IMR-90 (cell line): ENCODE measurements around the gene DDX31. TPM values are rescaled to one million over a fixed set of nuclear protein-coding genes. Genes with fewer than 3 reads are reported as not detected.
A peak's percentile ranks its signal among the peaks of the same experiment; 100 is the strongest.

Experiments used
- ATAC-seq: fragments of 200-7000 bp; cut with Tn5 transposase; 2 replicates; pipeline ENCODE4 v1.9.1; 2020; ENCODE audit warnings: low read depth, mild to moderate bottlenecking, moderate library complexity
- BruUV-seq: library from RNA; stranded (reverse); fragments of 400-500 nt; replicated peaks from 2 replicates; lab custom pipeline; 2021; lab: Mats Ljungman, UMichigan
- CTCF ChIA-PET: fragments of 300-600 bp; formaldehyde crosslinking; extraction: SDS; loops from one replicate; lab custom pipeline; 2021; ENCODE audit warnings: antibody characterized with exemption; lab: Yijun Ruan, JAX
- POLR2A ChIA-PET: fragments of 300-600 bp; sonication (Branson Sonifier 250); formaldehyde crosslinking; loops from one replicate; lab custom pipeline; 2022; ENCODE audit warnings: antibody characterized with exemption; ENCODE audit not compliant: unreplicated experiment; lab: Charles Lee
- DNase-seq: peaks from one replicate; pipeline ENCODE4 v3.0.0; 2013
- H2AFZ ChIP-seq: replicated peaks from 2 replicates; pipeline ENCODE3; 2013; ENCODE audit warnings: low read length, mild to moderate bottlenecking; ENCODE audit not compliant: poor library complexity
- H2AK5ac ChIP-seq: 2 replicates; pipeline ENCODE4 v1.6.1; 2013; ENCODE audit warnings: low read depth, low read length, inconsistent platforms
- H2AK9ac ChIP-seq: replicated peaks from 2 replicates; pipeline ENCODE3; 2013; ENCODE audit warnings: mild to moderate bottlenecking, low read depth, low read length, moderate library complexity; ENCODE audit not compliant: poor library complexity
- H2BK120ac ChIP-seq: 2 replicates; pipeline ENCODE4 v1.6.1; 2013; ENCODE audit warnings: low read depth, low read length, inconsistent platforms
- H2BK15ac ChIP-seq: 3 replicates; pipeline ENCODE4 v1.6.1; 2013; ENCODE audit warnings: low read depth, low read length, inconsistent platforms
- H2BK20ac ChIP-seq: 2 replicates; pipeline ENCODE4 v1.6.1; 2013; ENCODE audit warnings: low read depth, mild to moderate bottlenecking, inconsistent platforms, low read length, moderate library complexity
- H2BK5ac ChIP-seq: 2 replicates; pipeline ENCODE4 v1.6.1; 2013; ENCODE audit warnings: mild to moderate bottlenecking, low read depth, low read length, inconsistent platforms; ENCODE audit not compliant: poor library complexity, severe bottlenecking
- H3K14ac ChIP-seq: replicated peaks from 2 replicates; pipeline ENCODE4 v1.6.1; 2013; ENCODE audit warnings: low read depth, low read length, inconsistent platforms
- H3K18ac ChIP-seq: 2 replicates; pipeline ENCODE4 v1.6.1; 2013; ENCODE audit warnings: low read depth, low read length, control low read depth
- H3K23ac ChIP-seq: 2 replicates; pipeline ENCODE4 v1.6.1; 2013; ENCODE audit warnings: low read depth, low read length, inconsistent platforms
- H3K27ac ChIP-seq: 2 replicates; pipeline ENCODE4 v1.5.1; 2013; ENCODE audit warnings: mild to moderate bottlenecking, control low read depth, low read length; ENCODE audit not compliant: insufficient read depth
- H3K27me3 ChIP-seq: 2 replicates; pipeline ENCODE4 v1.6.1; 2013; ENCODE audit warnings: low read length; ENCODE audit not compliant: control insufficient read depth, insufficient read depth
- H3K36me3 ChIP-seq: 2 replicates; pipeline ENCODE4 v1.6.1; 2013; ENCODE audit warnings: low read length, mixed read lengths; ENCODE audit not compliant: control insufficient read depth, insufficient read depth
- H3K4ac ChIP-seq: 2 replicates; pipeline ENCODE4 v1.6.1; 2013; ENCODE audit warnings: low read depth, low read length, inconsistent platforms
- H3K4me1 ChIP-seq: 2 replicates; pipeline ENCODE4 v1.6.1; 2013; ENCODE audit warnings: low read length, mixed read lengths; ENCODE audit not compliant: control insufficient read depth, insufficient read depth
- H3K4me2 ChIP-seq: 2 replicates; pipeline ENCODE4 v1.6.1; 2013; ENCODE audit warnings: low read depth, mild to moderate bottlenecking, control low read depth, low read length, moderate library complexity
- H3K4me3 ChIP-seq: 2 replicates; pipeline ENCODE4 v1.5.1; 2013; ENCODE audit warnings: low read depth, mild to moderate bottlenecking, control low read depth, low read length, moderate library complexity; ENCODE audit not compliant: insufficient read depth
- H3K56ac ChIP-seq: 2 replicates; pipeline ENCODE4 v1.6.1; 2013; ENCODE audit warnings: low read length, inconsistent platforms; ENCODE audit not compliant: insufficient read depth; ENCODE audit errors: extremely low read depth
- H3K79me1 ChIP-seq, 2 experiments: 2 replicates each; pipeline ENCODE4 v1.6.1; 2013; ENCODE audit warnings: low read length in 2 of 2, inconsistent platforms in 1 of 2, low read depth in 1 of 2
- H3K9ac ChIP-seq: 2 replicates; pipeline ENCODE4 v1.6.1; 2013; ENCODE audit warnings: low read depth, low read length, control low read depth
- H3K9me1 ChIP-seq: 2 replicates; pipeline ENCODE4 v1.6.1; 2013; ENCODE audit warnings: low read length, inconsistent platforms; ENCODE audit not compliant: insufficient read depth
- H3K9me3 ChIP-seq: 2 replicates; pipeline ENCODE4 v1.6.1; 2013; ENCODE audit warnings: low read length; ENCODE audit not compliant: control insufficient read depth, insufficient read depth
- H4K20me1 ChIP-seq: 2 replicates; pipeline ENCODE4 v1.6.1; 2013; ENCODE audit warnings: low read length, inconsistent platforms; ENCODE audit not compliant: insufficient read depth
- H4K5ac ChIP-seq: 2 replicates; pipeline ENCODE4 v1.6.1; 2013; ENCODE audit warnings: mild to moderate bottlenecking, low read depth, low read length, control low read depth
- H4K8ac ChIP-seq, 2 experiments: 2 replicates each; pipeline ENCODE4 v1.6.1; 2013; ENCODE audit warnings: low read depth in 2 of 2, low read length in 2 of 2, control low read depth in 1 of 2, inconsistent platforms in 1 of 2
- H4K91ac ChIP-seq: 2 replicates; pipeline ENCODE4 v1.6.1; 2013; ENCODE audit warnings: low read depth, low read length, inconsistent platforms; ENCODE audit not compliant: insufficient read depth
- CEBPB ChIP-seq: IDR thresholded peaks from 2 replicates; pipeline ENCODE4 v1.6.1; 2012; ENCODE audit warnings: low read depth, low read length, improper control_type of control experiment
- RCOR1 ChIP-seq: IDR thresholded peaks from 2 replicates; pipeline ENCODE4 v1.6.1; 2012; ENCODE audit warnings: mild to moderate bottlenecking, low read length, improper control_type of control experiment; ENCODE audit not compliant: insufficient replicate concordance
- WGBS, 2 experiments: methylation state at CpG; one replicate each; pipeline versions ENCODE4 v1.1.5 to v1.1.7; 2013; ENCODE audit warnings: missing lambda C conversion rate in 2 of 2; ENCODE audit not compliant: insufficient read length in 1 of 2; ENCODE audit errors: extremely low coverage in 2 of 2; 5-methylcytosine and 5-hydroxymethylcytosine counted together
- dilution Hi-C: fragments of 300-500 bp; cut with HindIII; formaldehyde crosslinking; loops from one replicate; pipeline ENCODE4 v1.14.3; 2018; ENCODE audit warnings: low sequenced_read_pairs; ENCODE audit not compliant: unreplicated experiment
- in situ Hi-C: fragments of 300-500 bp; cut with MboI; formaldehyde crosslinking; loops from 3 replicates; pipeline ENCODE4 v1.14.3; 2019; ENCODE audit warnings: low sequenced_read_pairs, inconsistent platforms, mixed read lengths
- intact Hi-C: fragments of 100-400 bp; cut with micrococcal nuclease; formaldehyde crosslinking; loops from 2 replicates; pipeline ENCODE4 v1.10.0; 2022
- polyA plus RNA-seq, 3 experiments: library from polyadenylated mRNA; depleted of rRNA; stranded (reverse); fragments of >200 nt; gene quantifications; 2 replicates each; pipeline ENCODE4 v1.2.3, GENCODE V29; 2012; ENCODE audit warnings: low replicate concordance in 1 of 3
- total RNA-seq: library from RNA; depleted of rRNA; stranded (reverse); fragments of >200 nt; gene quantifications from 2 replicates; pipeline ENCODE4 v1.2.3, GENCODE V29; 2012

Gene DDX31
- total and polyA plus RNA-seq, 2 of the 4 experiments (the other 2 are of a cell fraction): 10.7 to 14.0 TPM

DNA sequence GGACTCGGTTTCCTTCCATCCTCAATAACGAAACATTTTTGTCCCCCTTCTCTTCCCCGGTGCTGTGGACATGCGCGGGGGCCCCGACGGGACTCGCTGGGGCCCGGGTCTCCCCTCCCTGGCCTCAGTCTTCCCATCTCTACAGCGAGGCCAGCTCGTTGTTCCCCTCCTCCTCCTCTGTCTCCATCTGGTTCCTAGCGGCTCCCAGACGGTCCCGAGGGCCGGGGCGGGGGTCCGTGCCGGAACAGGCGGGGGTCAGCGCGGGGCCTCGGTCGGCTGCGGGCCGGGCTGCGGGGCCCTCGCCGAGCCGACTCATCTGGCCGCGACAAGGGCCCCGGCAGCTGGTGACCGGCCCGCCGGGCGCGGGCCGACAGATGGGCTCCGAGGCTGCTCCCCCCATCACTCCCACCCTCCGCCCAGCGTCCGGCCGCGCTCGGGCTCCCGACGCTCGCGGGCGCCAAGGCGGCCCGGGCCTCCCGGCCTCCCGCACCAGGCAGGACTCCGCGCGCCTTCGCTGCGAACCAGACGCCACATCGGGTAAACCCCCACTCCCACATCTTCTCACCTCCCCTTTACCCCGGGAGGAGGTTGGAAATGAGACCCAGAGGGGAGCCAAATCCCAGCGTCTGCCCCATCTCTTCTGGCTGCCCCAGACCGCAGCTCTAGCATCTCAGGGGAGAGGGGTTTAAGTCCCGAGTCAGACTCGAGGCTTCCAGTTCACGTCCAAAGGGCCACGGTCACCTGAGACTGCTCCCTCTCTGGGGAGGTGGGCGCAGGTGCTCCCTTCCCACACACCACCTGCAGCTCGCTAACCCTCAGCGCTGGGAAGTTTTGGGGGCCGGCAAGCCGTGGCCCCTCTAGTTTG, 79.2 kb downstream of the DDX31 start (continued):
- TF ChIP-seq RCOR1: no peak

DNA sequence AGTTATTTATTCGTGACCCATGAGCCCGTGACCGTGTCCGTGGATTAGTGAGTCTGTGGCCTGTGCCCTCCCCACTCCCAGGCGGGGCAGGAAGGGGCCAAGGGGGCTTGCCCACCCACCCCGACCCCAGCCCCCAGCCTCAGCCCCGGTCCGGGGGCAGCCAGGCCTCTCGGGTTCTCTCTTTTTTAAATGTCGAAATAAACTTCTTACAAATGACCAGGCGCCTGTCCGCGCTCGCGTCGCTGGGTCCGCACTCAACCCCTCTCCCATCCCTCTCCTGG, 79.8 kb downstream of the DDX31 start:
- intact Hi-C loops: no loop called here
- ATAC-seq: peak; percentile 18; the same call in 1 of the 2 replicates
- H3K79me1 ChIP-seq: no peaks in the 10 kb centered on the region

More for the DNA sequence above, 79.8 kb downstream of the DDX31 start:
- Histone ChIP-seq H2BK5ac (no peak overlapping the region), H3K9me3 (no peaks in the 10 kb centered on the region; the same call in none of the 2 replicates), H4K91ac (no peak overlapping the region), H3K27me3 (peaks cover 71% of the 10 kb centered on the region), H3K4me1 (no peaks in the 10 kb centered on the region; the same call in 1 of the 2 replicates), H2AFZ (no peak overlapping the region), H3K4ac (no peak overlapping the region), H2BK20ac (no peak overlapping the region), H3K36me3 (peaks cover 6% of the 10 kb centered on the region), H2AK5ac (no peak overlapping the region), H3K27ac (no peak overlapping the region), H2BK120ac (no peak overlapping the region), H3K9ac (no peak overlapping the region), H3K9me1 (no peaks in the 10 kb centered on the region; the same call in 1 of the 2 replicates), H4K8ac (no peak overlapping the region), H3K4me2 (peak overlapping the region; percentile 29; the same call in 1 of the 2 replicates), H3K18ac (no peak overlapping the region), H4K5ac (no peak overlapping the region), H3K23ac (no peak overlapping the region), H2BK15ac (no peak overlapping the region), H2AK9ac (peak overlapping the region; percentile 50), H4K20me1 (peaks cover 40% of the 10 kb centered on the region), H3K4me3 (no peak overlapping the region), H3K56ac (no peak overlapping the region), H3K14ac (no peak overlapping the region)
- in situ Hi-C loops: no loop called here
- BruUV-seq: no TSS peak
- TF ChIP-seq CEBPB: no peak
- WGBS, 2 experiments: 16% methylated on average over 7 of the region's 17 CpGs; no CpG with 5 or more reads in 1 of the 2 experiments
- CTCF ChIA-PET: no interaction called here
- dilution Hi-C loops: no loop called here
- no peak for DNase-seq
- POLR2A ChIA-PET: no interaction called here
